Measurements from ENCODE around the gene MAEA.

Gene MAEA

GRCh38 chr4:1379801-1380331 lies 90.2 kb downstream of the MAEA start:
- no peak for DNase-seq (ENCODE audit: low read depth)
- no peak overlapping the region for H3K4me3 ChIP-seq (ENCODE audit: control insufficient read depth, low read depth, low read length)
- no peak for TF ChIP-seq CTCF (IDR thresholded peaks at IDR 0.05; ENCODE audit: control insufficient read depth, insufficient read depth, low read depth, low read length, missing control alignments)

GRCh38 chr4:1380368-1381151 lies 90.9 kb downstream of the MAEA start:
- no peak for TF ChIP-seq CTCF (IDR thresholded peaks at IDR 0.05; ENCODE audit: control insufficient read depth, insufficient read depth, low read depth, low read length, missing control alignments)
- DNase-seq (ENCODE audit: low read depth) = no peak
- H3K4me3 ChIP-seq (ENCODE audit: control insufficient read depth, low read depth, low read length) = no peak overlapping the region

GRCh38 chr4:1381181-1381621 lies 91.5 kb downstream of the MAEA start:
- no peak overlapping the region for H3K4me3 ChIP-seq (ENCODE audit: control insufficient read depth, low read depth, low read length)
- DNase-seq (ENCODE audit: low read depth) = no peak
- TF ChIP-seq CTCF (IDR thresholded peaks at IDR 0.05; ENCODE audit: control insufficient read depth, insufficient read depth, low read depth, low read length, missing control alignments) = no peak

- TF ChIP-seq CTCF (IDR thresholded peaks at IDR 0.05; ENCODE audit: control insufficient read depth, insufficient read depth, low read depth, low read length, missing control alignments) = no peak
- H3K4me3 ChIP-seq (ENCODE audit: control insufficient read depth, low read depth, low read length) = no peak overlapping the region
- no peak for DNase-seq (ENCODE audit: low read depth)
These were observed 92.4 kb downstream of the MAEA start for GRCh38 chr4:1381944-1382541.

- no peak for TF ChIP-seq CTCF (IDR thresholded peaks at IDR 0.05; ENCODE audit: control insufficient read depth, insufficient read depth, low read depth, low read length, missing control alignments)
- no peak for DNase-seq (ENCODE audit: low read depth)
- no peak overlapping the region for H3K4me3 ChIP-seq (ENCODE audit: control insufficient read depth, low read depth, low read length)
These were observed 93.4 kb downstream of the MAEA start for GRCh38 chr4:1382776-1383727.
